SK-N-SH (cell line): ENCODE results near the gene MET. TPM values are rescaled to one million over a fixed set of nuclear protein-coding genes. Genes with fewer than 3 reads are reported as not detected.

Experiments
- CTCF ChIA-PET: fragments of 300-600, 350-600 bp; formaldehyde crosslinking; extraction: SDS; loops from one replicate; lab custom pipeline; 2021; lab: Yijun Ruan, JAX
- POLR2A ChIA-PET: fragments of 350-600 bp; sonication (Branson Sonifier 250); formaldehyde crosslinking; extraction: SDS; loops from one replicate; lab custom pipeline; 2020; ENCODE audit warnings: antibody characterized with exemption, inconsistent platforms; lab: Yijun Ruan, JAX
- DNase-seq: peaks from one replicate; pipeline ENCODE4 v3.0.0; 2012
- H2AFZ ChIP-seq: fragments of 200-600 bp; sonication (generic); 2 replicates; pipeline ENCODE4 v1.8.1; 2016; ENCODE audit warnings: antibody characterized with exemption, mild to moderate bottlenecking, low read depth
- H3F3A ChIP-seq: fragments of 200-600 bp; sonication (generic); replicated peaks from 2 replicates; pipeline ENCODE3; 2016; ENCODE audit warnings: antibody characterized with exemption, mild to moderate bottlenecking; ENCODE audit not compliant: insufficient read depth
- H3K27ac ChIP-seq, 2 experiments: fragments of 200-500 bp in 1 of 2; fragments of 200-600 bp in 1 of 2; sonication (Bioruptor generic) in 1 of 2; sonication (generic), shearing (Covaris generic) in 1 of 2; 2 replicates each; pipeline versions ENCODE4 v1.5.1 to v1.6.1; 2014 to 2016; ENCODE audit warnings: low read depth in 2 of 2, inconsistent platforms in 1 of 2, low read length in 1 of 2, mild to moderate bottlenecking in 1 of 2, mixed read lengths in 1 of 2
- H3K27me3 ChIP-seq: fragments of 200-600 bp; sonication (generic), shearing (Covaris generic); 2 replicates; pipeline ENCODE4 v1.6.1; 2016; ENCODE audit warnings: mixed run types; ENCODE audit not compliant: insufficient read depth
- H3K36me3 ChIP-seq, 2 experiments: fragments of 200-500 bp in 1 of 2; fragments of 200-600 bp in 1 of 2; sonication (Bioruptor generic) in 1 of 2; sonication (generic) in 1 of 2; replicated peaks in 1 of 2; 2 replicates each; pipeline versions ENCODE3 to v1.5.1; 2014 to 2016; ENCODE audit warnings: low read length in 1 of 2, mild to moderate bottlenecking in 1 of 2; ENCODE audit not compliant: insufficient read depth in 2 of 2, control insufficient read depth in 1 of 2
- H3K4me1 ChIP-seq, 2 experiments: fragments of 200-500 bp in 1 of 2; fragments of 200-600 bp in 1 of 2; sonication (Bioruptor generic) in 1 of 2; sonication (generic), shearing (Covaris generic) in 1 of 2; 2 replicates each; pipeline versions ENCODE4 v1.5.1 to v1.6.1; 2014 to 2016; ENCODE audit warnings: low read depth in 1 of 2, low read length in 1 of 2, mixed run types in 1 of 2; ENCODE audit not compliant: insufficient read depth in 2 of 2, control insufficient read depth in 1 of 2
- H3K4me2 ChIP-seq: fragments of 200-600 bp; sonication (generic), shearing (Covaris generic); 2 replicates; pipeline ENCODE4 v1.6.1; 2017; ENCODE audit warnings: mixed run types
- H3K4me3 ChIP-seq, 2 experiments: fragments of 200-500 bp in 1 of 2; fragments of 200-600 bp in 1 of 2; sonication (Bioruptor generic) in 1 of 2; sonication (generic), shearing (Covaris generic) in 1 of 2; 2 replicates each; pipeline versions ENCODE4 v1.5.1 to v1.8.1; 2014 to 2016; ENCODE audit warnings: low read depth in 2 of 2, inconsistent platforms in 1 of 2, low read length in 1 of 2, mild to moderate bottlenecking in 1 of 2, mixed read lengths in 1 of 2, moderate library complexity in 1 of 2
- H3K79me2 ChIP-seq: fragments of 200-600 bp; sonication (generic); 2 replicates; pipeline ENCODE4 v1.8.1; 2017; ENCODE audit warnings: mild to moderate bottlenecking; ENCODE audit not compliant: insufficient read depth
- H3K9ac ChIP-seq: fragments of 200-600 bp; sonication (generic); 2 replicates; pipeline ENCODE4 v1.6.1; 2017; ENCODE audit warnings: mixed run types
- H3K9me2 ChIP-seq: fragments of 200-600 bp; sonication (generic); 2 replicates; pipeline ENCODE4 v1.6.1; 2017; ENCODE audit warnings: mixed run types
- H3K9me3 ChIP-seq: fragments of 200-600 bp; sonication (generic); 2 replicates; pipeline ENCODE4 v1.6.1; 2017; ENCODE audit warnings: mixed run types, mild to moderate bottlenecking, moderate library complexity
- H4K20me1 ChIP-seq: fragments of 200-600 bp; sonication (generic); 2 replicates; pipeline ENCODE4 v1.6.1; 2017; ENCODE audit warnings: mild to moderate bottlenecking, mixed run types; ENCODE audit not compliant: insufficient read depth
- CHD2 ChIP-seq: fragments of 150-350 bp; IDR thresholded peaks from 2 replicates; pipeline ENCODE4 v1.6.1; 2018; ENCODE audit warnings: low read length; ENCODE audit not compliant: partially characterized antibody
- ELF1 ChIP-seq: IDR thresholded peaks from 2 replicates; pipeline ENCODE4 v1.4.0; 2012
- EP300 ChIP-seq, 2 experiments: IDR thresholded peaks; 2 replicates each; pipeline versions ENCODE4 v1.4.0 to v1.6.1; 2012; ENCODE audit warnings: borderline replicate concordance in 1 of 2, low read depth in 1 of 2, low read length in 1 of 2
- EZH2phosphoT487 ChIP-seq: fragments of 200-600 bp; sonication (generic); IDR thresholded peaks from 2 replicates; pipeline ENCODE4 v1.6.1; 2017; ENCODE audit warnings: low read depth, mixed run types, mild to moderate bottlenecking, antibody characterized with exemption, moderate library complexity, borderline replicate concordance
- FOXJ3 ChIP-seq: sonication (generic); formaldehyde crosslinking; IDR thresholded peaks from 2 replicates; pipeline ENCODE4 v1.5.1; 2020; ENCODE audit warnings: mild to moderate bottlenecking, missing genetic modification reagents
- FOXM1 ChIP-seq: IDR thresholded peaks from 2 replicates; pipeline ENCODE4 v1.4.0; 2012; ENCODE audit warnings: low read depth, mild to moderate bottlenecking
- GATA2 ChIP-seq: sonication (generic); formaldehyde crosslinking; IDR thresholded peaks from 2 replicates; pipeline ENCODE4 v1.5.0; 2020; ENCODE audit warnings: mild to moderate bottlenecking, missing genetic modification reagents
- JUND ChIP-seq: IDR thresholded peaks from 2 replicates; pipeline ENCODE4 v1.4.0; 2012
- NFIC ChIP-seq: IDR thresholded peaks from 2 replicates; pipeline ENCODE4 v1.4.0; 2012; ENCODE audit warnings: borderline replicate concordance
- NRF1 ChIP-seq: IDR thresholded peaks from 2 replicates; pipeline ENCODE4 v1.6.1; 2012; ENCODE audit warnings: low read depth, mild to moderate bottlenecking, low read length
- POLR2AphosphoS5 ChIP-seq: IDR thresholded peaks from 2 replicates; pipeline ENCODE4 v1.6.1; 2012; ENCODE audit warnings: low read depth, low read length
- RAD21 ChIP-seq: IDR thresholded peaks from 2 replicates; pipeline ENCODE4 v1.6.1; 2012; ENCODE audit warnings: mild to moderate bottlenecking, low read length
- RCOR1 ChIP-seq: fragments of 150-350 bp; IDR thresholded peaks from 2 replicates; pipeline ENCODE4 v1.6.1; 2017; ENCODE audit warnings: antibody characterized with exemption, low read length
- RFX5 ChIP-seq: IDR thresholded peaks from 2 replicates; pipeline ENCODE4 v1.6.1; 2012; ENCODE audit warnings: mild to moderate bottlenecking, improper control_type of control experiment, low read length
- RXRA ChIP-seq: IDR thresholded peaks from 2 replicates; pipeline ENCODE4 v1.4.0; 2012; ENCODE audit warnings: low read depth, mild to moderate bottlenecking, borderline replicate concordance
- SIN3A ChIP-seq: IDR thresholded peaks from 2 replicates; pipeline ENCODE4 v1.6.1; 2012; ENCODE audit warnings: low read depth, mild to moderate bottlenecking, low read length, moderate library complexity, borderline replicate concordance
- SMC3 ChIP-seq: IDR thresholded peaks from 2 replicates; pipeline ENCODE4 v1.6.1; 2012; ENCODE audit warnings: low read depth, low read length, improper control_type of control experiment
- TAF1 ChIP-seq: IDR thresholded peaks from 2 replicates; pipeline ENCODE4 v1.6.1; 2012; ENCODE audit warnings: low read depth, mild to moderate bottlenecking, low read length, moderate library complexity, borderline replicate concordance
- TEAD4 ChIP-seq: IDR thresholded peaks from 2 replicates; pipeline ENCODE4 v1.4.0; 2012; ENCODE audit warnings: mild to moderate bottlenecking, borderline replicate concordance; ENCODE audit not compliant: insufficient read depth
- YY1 ChIP-seq: IDR thresholded peaks from 2 replicates; pipeline ENCODE4 v1.4.0; 2012; ENCODE audit warnings: low read depth, mild to moderate bottlenecking
- WGBS: methylation state at CpG from one replicate; pipeline ENCODE4 v1.1.6; 2017; ENCODE audit warnings: low lambda C conversion rate; 5-methylcytosine and 5-hydroxymethylcytosine counted together
- polyA plus RNA-seq, 3 experiments: library from polyadenylated mRNA; depleted of rRNA; stranded (reverse); fragments of >200 nt; gene quantifications; 2 replicates each; pipeline ENCODE4 v1.2.3, GENCODE V29; 2012
- TF ChIP-seq, protein P1 (sequence below): fragments of 150-350 bp; IDR thresholded peaks from 2 replicates; pipeline ENCODE4 v1.6.1; 2016; ENCODE audit warnings: mild to moderate bottlenecking, low read depth, low read length
- TF ChIP-seq, protein P2 (sequence below): fragments of 150-350 bp; IDR thresholded peaks from 2 replicates; pipeline ENCODE4 v1.6.1; 2017; ENCODE audit warnings: antibody characterized with exemption, low read length, low read depth, borderline replicate concordance
- TF ChIP-seq, protein P3 (sequence below): IDR thresholded peaks from 2 replicates; pipeline ENCODE4 v1.4.0; 2012; ENCODE audit warnings: low read depth, borderline replicate concordance

Gene MET
- polyA plus RNA-seq, 1 of the 3 experiments (the other 2 are of a cell fraction): 38.7 TPM

DNA sequence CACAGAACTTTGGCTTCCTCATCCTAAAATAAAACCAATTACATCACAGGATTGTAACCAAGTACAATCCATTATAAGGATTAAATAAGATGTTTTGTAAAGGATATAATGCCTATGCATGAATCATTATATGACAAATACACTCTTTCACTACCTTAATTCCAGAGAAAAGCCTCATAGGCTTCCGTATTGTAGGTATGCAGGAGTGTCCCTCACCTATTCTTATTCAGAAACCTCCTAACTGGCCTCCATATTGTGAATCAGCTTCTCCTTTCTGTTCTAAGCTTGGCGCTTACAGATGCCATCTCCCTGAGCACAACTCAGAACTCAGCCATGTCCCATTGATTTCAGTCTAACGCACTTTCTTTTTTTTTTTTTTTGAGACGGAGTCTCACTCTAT lies 120.8 kb downstream of the MET start:
- Histone ChIP-seq H3K36me3 (peaks cover 0 to 5% of the 10 kb centered on the region in 2 experiments), H3F3A (no peaks in the 10 kb centered on the region), H4K20me1 (no peaks in the 10 kb centered on the region), H3K4me1 (no peaks in the 10 kb centered on the region), H3K27me3 (peaks cover 49% of the 10 kb centered on the region; the same call in 1 of the 2 replicates), H3K4me3 (no peak overlapping the region), H3K9ac (no peak overlapping the region), H3K4me2 (no peak overlapping the region), H3K9me3 (no peaks in the 10 kb centered on the region), H2AFZ (no peak overlapping the region), H3K79me2 (no peaks in the 10 kb centered on the region), H3K9me2 (no peaks in the 10 kb centered on the region), H3K27ac (no peak overlapping the region)
- CTCF ChIA-PET: no interaction called here
- no peak for DNase-seq
- POLR2A ChIA-PET: no interaction called here
- WGBS: 25% methylated on average over 4 of the region's 4 CpGs
- TF ChIP-seq YY1 (no peak), TAF1 (no peak), RCOR1 (no peak), NFIC (no peak), RAD21 (no peak), CHD2 (no peak), GATA2 (CRISPR knock-in tag) (no peak), POLR2AphosphoS5 (no peak), SMC3 (no peak), EZH2phosphoT487 (no peak), FOXM1 (no peak)
- TF ChIP-seq, protein P1, sequence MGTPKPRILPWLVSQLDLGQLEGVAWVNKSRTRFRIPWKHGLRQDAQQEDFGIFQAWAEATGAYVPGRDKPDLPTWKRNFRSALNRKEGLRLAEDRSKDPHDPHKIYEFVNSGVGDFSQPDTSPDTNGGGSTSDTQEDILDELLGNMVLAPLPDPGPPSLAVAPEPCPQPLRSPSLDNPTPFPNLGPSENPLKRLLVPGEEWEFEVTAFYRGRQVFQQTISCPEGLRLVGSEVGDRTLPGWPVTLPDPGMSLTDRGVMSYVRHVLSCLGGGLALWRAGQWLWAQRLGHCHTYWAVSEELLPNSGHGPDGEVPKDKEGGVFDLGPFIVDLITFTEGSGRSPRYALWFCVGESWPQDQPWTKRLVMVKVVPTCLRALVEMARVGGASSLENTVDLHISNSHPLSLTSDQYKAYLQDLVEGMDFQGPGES: no peak

DNA sequence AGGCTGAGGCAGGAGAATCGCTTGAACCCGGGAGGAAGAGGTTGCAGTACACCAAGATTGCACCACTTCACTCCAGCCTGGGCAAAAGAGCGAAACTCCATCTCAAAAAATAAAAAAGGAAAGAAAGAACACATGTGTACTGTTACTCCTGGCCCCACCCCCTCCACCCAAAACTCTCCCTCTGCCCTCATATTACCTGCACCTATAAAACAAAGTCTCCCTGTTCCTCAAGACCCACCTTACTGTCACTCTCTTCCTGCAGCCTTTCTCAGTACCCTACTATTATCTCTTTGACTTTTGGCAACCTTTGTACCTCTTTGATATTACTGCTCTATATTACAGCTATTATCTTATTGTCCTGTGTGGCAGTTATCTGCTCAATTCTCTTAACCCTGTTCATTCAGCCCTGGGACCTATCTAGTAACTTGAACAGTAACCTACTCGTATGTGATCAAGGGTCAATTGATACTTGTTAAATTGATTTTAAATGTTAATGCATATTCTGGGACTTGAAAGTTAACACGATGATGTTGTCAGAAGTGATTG lies 121.9 kb downstream of the MET start:
- Histone ChIP-seq H3K4me2 (no peak overlapping the region), H3K9me2 (no peaks in the 10 kb centered on the region), H2AFZ (no peak overlapping the region), H3K27me3 (peaks cover 49% of the 10 kb centered on the region; the same call in 1 of the 2 replicates), H3K4me1 (no peaks in the 10 kb centered on the region), H3K36me3 (peaks cover 0 to 5% of the 10 kb centered on the region in 2 experiments), H3K79me2 (no peaks in the 10 kb centered on the region), H3K9ac (no peak overlapping the region), H3K27ac (no peak overlapping the region), H3F3A (no peaks in the 10 kb centered on the region), H4K20me1 (no peaks in the 10 kb centered on the region), H3K4me3 (no peak overlapping the region), H3K9me3 (no peaks in the 10 kb centered on the region)
- WGBS: 25% methylated on average over 5 of the region's 5 CpGs
- DNase-seq: no peak
- CTCF ChIA-PET: no interaction called here
- POLR2A ChIA-PET: no interaction called here
- TF ChIP-seq FOXJ3 (CRISPR knock-in tag) (no peak), EP300 (IDR thresholded peaks at IDR 0.05; ENCODE audit: borderline replicate concordance in 1 of 2, low read depth in 1 of 2, low read length in 1 of 2) (no peak), POLR2AphosphoS5 (no peak), ELF1 (no peak), RFX5 (no peak), RXRA (no peak), JUND (no peak), NFIC (no peak), FOXM1 (no peak), TEAD4 (no peak), SMC3 (no peak), RCOR1 (no peak), SIN3A (no peak), NRF1 (no peak)
- TF ChIP-seq, protein P2, sequence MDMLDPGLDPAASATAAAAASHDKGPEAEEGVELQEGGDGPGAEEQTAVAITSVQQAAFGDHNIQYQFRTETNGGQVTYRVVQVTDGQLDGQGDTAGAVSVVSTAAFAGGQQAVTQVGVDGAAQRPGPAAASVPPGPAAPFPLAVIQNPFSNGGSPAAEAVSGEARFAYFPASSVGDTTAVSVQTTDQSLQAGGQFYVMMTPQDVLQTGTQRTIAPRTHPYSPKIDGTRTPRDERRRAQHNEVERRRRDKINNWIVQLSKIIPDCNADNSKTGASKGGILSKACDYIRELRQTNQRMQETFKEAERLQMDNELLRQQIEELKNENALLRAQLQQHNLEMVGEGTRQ: no peak
- TF ChIP-seq, protein P1: no peak
- TF ChIP-seq, protein P3, sequence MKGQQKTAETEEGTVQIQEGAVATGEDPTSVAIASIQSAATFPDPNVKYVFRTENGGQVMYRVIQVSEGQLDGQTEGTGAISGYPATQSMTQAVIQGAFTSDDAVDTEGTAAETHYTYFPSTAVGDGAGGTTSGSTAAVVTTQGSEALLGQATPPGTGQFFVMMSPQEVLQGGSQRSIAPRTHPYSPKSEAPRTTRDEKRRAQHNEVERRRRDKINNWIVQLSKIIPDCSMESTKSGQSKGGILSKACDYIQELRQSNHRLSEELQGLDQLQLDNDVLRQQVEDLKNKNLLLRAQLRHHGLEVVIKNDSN: no peak
